IPS-18c (cell line): ENCODE measurements around the gene PDE1C.

ENCODE experiments used
- H3K4me3 ChIP-seq: 2 replicates; pipeline ENCODE4 v1.7.0; 2013; ENCODE audit warnings: low read depth, mild to moderate bottlenecking, low read length, moderate library complexity; ENCODE audit not compliant: insufficient read depth
- H3K9me3 ChIP-seq: one replicate; pipeline ENCODE4 v1.6.1; 2013; ENCODE audit warnings: mild to moderate bottlenecking, low read length, moderate library complexity; ENCODE audit not compliant: control insufficient read depth, insufficient read depth

PDE1C gene

GRCh38 chr7:31814187-31814586 lies 256.0 kb downstream of the PDE1C start:
- no peak overlapping the region for H3K4me3 ChIP-seq
- H3K9me3 ChIP-seq, result no peaks in the 10 kb centered on the region

- H3K4me3 ChIP-seq, result no peak overlapping the region
- H3K9me3 ChIP-seq, result no peaks in the 10 kb centered on the region
Observed at GRCh38 chr7:31811650-31812461, 258.4 kb downstream of the PDE1C start.

DNA sequence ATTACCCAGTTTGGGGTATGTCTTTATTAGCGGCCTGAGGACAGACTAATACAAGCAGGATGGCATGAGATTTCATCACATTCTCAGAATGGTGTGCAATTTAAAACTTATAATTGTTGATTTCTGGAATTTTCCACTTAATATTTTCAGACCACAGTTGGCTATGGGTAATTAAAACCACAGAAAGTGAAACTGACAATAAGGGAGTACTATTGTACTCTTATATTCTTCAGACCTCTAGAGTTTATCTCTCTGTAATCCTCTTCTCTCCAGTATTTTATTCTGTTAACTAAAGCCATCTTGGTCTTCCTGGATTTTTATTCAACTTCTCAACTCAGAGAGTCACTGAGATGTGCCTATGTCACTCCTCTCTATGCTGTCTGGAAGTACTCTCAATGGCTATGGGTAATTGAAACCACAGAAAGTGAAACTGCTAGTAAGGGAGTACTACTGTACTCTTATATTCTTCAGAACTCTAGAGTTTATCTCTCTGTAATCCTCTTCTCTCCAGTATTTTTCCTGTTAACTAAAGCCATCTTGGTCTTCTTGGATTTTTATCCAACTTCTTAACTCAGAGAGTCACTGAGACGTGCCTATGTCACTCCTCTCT lies 264.9 kb downstream of the PDE1C start:
- Histone ChIP-seq H3K9me3 (no peaks in the 10 kb centered on the region), H3K4me3 (no peak overlapping the region)

DNA sequence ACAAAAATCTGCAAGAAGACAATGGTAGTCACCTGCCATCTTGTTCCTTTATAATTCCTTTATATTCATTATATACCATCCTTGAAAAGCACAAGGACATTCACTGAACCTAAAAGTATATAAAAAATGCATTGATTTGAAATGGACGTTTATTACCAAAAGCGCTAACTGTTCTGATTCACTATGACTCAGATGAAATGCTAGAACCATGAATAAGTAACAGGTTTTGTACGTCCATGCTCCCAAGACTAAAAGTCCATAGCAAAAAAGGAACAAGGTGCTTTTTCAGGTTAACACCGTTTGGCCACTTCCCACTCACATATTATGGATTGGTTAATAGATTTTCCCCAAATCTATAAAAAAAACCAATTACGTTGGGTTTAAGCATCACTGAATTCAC lies 273.8 kb downstream of the PDE1C start:
- H3K4me3 ChIP-seq, result no peak overlapping the region

GRCh38 chr7:31794851-31795344 lies 275.3 kb downstream of the PDE1C start:
- no peak overlapping the region for H3K4me3 ChIP-seq
- H3K9me3 ChIP-seq, result no peaks in the 10 kb centered on the region

More for the DNA sequence above, 273.8 kb downstream of the PDE1C start:
- no peaks in the 10 kb centered on the region for H3K9me3 ChIP-seq

- Histone ChIP-seq H3K4me3 (no peak overlapping the region), H3K9me3 (no peaks in the 10 kb centered on the region)
Observed at GRCh38 chr7:31791881-31792280, 278.3 kb downstream of the PDE1C start.

DNA sequence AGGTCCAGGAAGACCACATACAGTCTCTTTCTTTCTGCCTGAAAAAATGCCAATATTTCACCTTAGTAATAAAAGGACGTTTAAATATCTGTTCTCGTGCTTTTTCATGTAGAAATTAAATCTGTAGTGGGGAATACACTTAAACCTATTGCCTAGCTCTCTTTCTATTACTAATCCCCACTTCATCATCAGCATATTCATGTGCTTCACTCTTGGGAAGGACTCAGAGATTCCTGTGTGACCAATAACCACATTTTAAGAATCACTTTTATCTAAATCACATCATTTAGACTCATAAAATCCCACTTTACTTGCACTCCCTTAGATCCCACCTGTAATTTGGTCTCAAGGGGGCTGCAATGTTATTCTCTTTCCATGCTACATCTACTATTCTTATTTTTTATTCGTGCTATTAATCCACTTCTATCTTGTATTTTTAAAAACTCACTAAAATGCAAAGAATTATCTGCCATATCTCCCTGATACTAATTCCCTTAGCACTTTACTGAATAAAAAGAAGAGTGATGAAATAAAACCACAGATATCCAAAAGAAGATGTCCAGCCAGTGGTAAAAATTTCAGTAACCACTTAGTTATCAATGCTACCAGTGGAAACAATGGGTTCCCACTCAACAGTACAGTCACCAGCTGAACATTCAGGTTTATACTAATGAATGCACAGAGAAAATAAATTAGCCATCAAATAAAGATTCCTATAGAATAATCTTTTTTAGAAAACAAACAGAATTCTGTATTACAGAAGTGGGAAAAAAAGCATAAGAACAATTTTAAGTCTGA lies 281.1 kb downstream of the PDE1C start:
- no peak overlapping the region for H3K4me3 ChIP-seq
- H3K9me3 ChIP-seq, result no peaks in the 10 kb centered on the region

DNA sequence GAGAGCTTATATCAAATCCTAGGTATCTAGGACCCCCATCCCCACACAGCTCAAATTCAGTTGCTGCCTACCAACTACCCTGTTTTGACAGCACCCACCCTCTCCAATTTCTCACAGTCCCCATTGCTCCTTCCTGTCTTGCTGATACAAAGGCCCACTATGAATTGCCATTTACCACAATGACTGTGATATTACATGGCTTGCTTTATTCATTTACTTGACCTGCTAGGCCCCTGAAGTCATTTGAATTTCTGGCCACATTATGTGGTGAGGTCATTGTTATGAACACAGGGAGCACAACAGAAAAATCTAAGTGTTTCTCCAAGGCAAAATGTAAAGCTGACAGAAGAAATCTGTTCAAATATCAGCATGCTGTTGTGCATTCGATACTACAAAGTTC lies 281.8 kb downstream of the PDE1C start:
- no peak overlapping the region for H3K4me3 ChIP-seq
- no peaks in the 10 kb centered on the region for H3K9me3 ChIP-seq

GRCh38 chr7:31786326-31786725 lies 283.9 kb downstream of the PDE1C start:
- Histone ChIP-seq H3K4me3 (no peak overlapping the region), H3K9me3 (no peaks in the 10 kb centered on the region)

- Histone ChIP-seq H3K4me3 (no peak overlapping the region), H3K9me3 (no peaks in the 10 kb centered on the region)
Observed at GRCh38 chr7:31785101-31785500, 285.1 kb downstream of the PDE1C start.

GRCh38 chr7:31783221-31783620 lies 287.0 kb downstream of the PDE1C start:
- Histone ChIP-seq H3K4me3 (no peak overlapping the region), H3K9me3 (no peaks in the 10 kb centered on the region)

DNA sequence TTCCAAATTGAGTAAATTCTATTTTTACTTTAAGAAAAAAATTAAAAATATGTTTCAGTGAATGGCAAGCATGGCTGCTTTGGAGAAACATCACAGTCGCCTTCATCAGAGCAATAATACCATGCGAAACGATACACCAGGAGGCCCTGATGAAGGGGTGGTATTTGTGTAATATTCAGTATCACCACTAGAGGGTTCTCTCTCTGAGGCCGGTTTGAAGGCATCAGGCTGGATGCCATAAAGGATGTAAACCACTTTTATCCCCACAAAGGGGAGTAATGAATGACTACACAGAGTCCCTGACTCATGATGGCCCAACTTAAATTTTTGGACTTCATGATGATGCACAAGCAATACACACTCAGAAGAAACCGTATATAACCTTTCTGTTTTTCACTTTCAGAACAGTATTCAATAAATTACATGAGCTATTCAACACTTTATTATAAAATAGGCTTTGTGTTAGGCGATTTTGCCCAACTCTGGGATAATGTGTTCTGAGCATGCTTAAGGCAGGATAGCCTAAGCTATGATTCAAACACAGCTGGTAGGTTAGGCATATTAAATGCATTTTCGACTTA lies 287.7 kb downstream of the PDE1C start:
- H3K9me3 ChIP-seq, result no peaks in the 10 kb centered on the region
- no peak overlapping the region for H3K4me3 ChIP-seq

DNA sequence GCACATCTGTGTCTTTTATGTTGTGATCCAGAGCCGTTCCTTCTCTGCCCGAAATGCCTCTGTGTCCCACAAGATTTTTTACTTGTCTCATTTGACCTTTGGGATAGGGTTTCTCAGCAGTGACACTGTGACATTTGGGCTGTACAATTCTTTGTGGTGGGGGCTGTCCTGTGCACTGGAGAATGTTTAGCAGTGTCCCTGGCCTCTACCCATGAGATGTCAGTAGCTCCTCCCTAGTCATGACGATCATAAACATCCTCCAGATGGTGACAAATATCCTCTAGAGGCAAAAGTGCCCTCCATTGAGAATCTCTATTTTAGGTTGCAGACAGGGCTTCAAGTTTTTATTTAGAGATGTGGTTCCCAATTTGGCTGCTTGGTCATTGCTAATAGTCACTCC lies 291.9 kb downstream of the PDE1C start:
- no peaks in the 10 kb centered on the region for H3K9me3 ChIP-seq
- no peak overlapping the region for H3K4me3 ChIP-seq

GRCh38 chr7:31776616-31777015 lies 293.6 kb downstream of the PDE1C start:
- H3K9me3 ChIP-seq, result no peaks in the 10 kb centered on the region
- H3K4me3 ChIP-seq, result no peak overlapping the region

- no peaks in the 10 kb centered on the region for H3K9me3 ChIP-seq
Observed at GRCh38 chr7:31775556-31775955, 294.7 kb downstream of the PDE1C start.

GRCh38 chr7:31772211-31772610 lies 298.0 kb downstream of the PDE1C start:
- H3K9me3 ChIP-seq, result no peaks in the 10 kb centered on the region
- no peak overlapping the region for H3K4me3 ChIP-seq

More at GRCh38 chr7:31775556-31775955, 294.7 kb downstream of the PDE1C start:
- no peak overlapping the region for H3K4me3 ChIP-seq

- no peak overlapping the region for H3K4me3 ChIP-seq
- H3K9me3 ChIP-seq, result no peaks in the 10 kb centered on the region
Observed at GRCh38 chr7:31767686-31768358, 302.4 kb downstream of the PDE1C start.
